ENCODE results near the gene RASA3.

RASA3 gene

GRCh38 chr13:113937527-113938180, 194.8 kb downstream of the RASA3 start:
- no peak for DNase-seq (ENCODE audit: low read depth)

GRCh38 chr13:113937073-113937472, 195.3 kb downstream of the RASA3 start:
- no peak overlapping the region for H3K4me3 ChIP-seq (ENCODE audit: low read depth, low read length)
- DNase-seq (ENCODE audit: low read depth) = no peak
- TF ChIP-seq CTCF (conservative IDR thresholded peaks at IDR 0.05; ENCODE audit: low read depth, low read length) = no peak

More at GRCh38 chr13:113937527-113938180, 194.8 kb downstream of the RASA3 start:
- no peak for TF ChIP-seq CTCF (conservative IDR thresholded peaks at IDR 0.05; ENCODE audit: low read depth, low read length)
- no peak overlapping the region for H3K4me3 ChIP-seq (ENCODE audit: low read depth, low read length)

- no peak for TF ChIP-seq CTCF (conservative IDR thresholded peaks at IDR 0.05; ENCODE audit: low read depth, low read length)
- no peak overlapping the region for H3K4me3 ChIP-seq (ENCODE audit: low read depth, low read length)
- DNase-seq (ENCODE audit: low read depth) = no peak
Measured at GRCh38 chr13:113936166-113936965, 196.1 kb downstream of the RASA3 start.

- DNase-seq (ENCODE audit: low read depth) = no peak
- TF ChIP-seq CTCF (conservative IDR thresholded peaks at IDR 0.05; ENCODE audit: low read depth, low read length) = peak; percentile 15
- no peak overlapping the region for H3K4me3 ChIP-seq (ENCODE audit: low read depth, low read length)
Measured at GRCh38 chr13:113935001-113935844, 197.2 kb downstream of the RASA3 start.

GRCh38 chr13:113934576-113934975, 197.8 kb downstream of the RASA3 start:
- no peak for TF ChIP-seq CTCF (conservative IDR thresholded peaks at IDR 0.05; ENCODE audit: low read depth, low read length)

GRCh38 chr13:113933901-113934300, 198.5 kb downstream of the RASA3 start:
- no peak for DNase-seq (ENCODE audit: low read depth)
- no peak overlapping the region for H3K4me3 ChIP-seq (ENCODE audit: low read depth, low read length)
- no peak for TF ChIP-seq CTCF (conservative IDR thresholded peaks at IDR 0.05; ENCODE audit: low read depth, low read length)

More at GRCh38 chr13:113934576-113934975, 197.8 kb downstream of the RASA3 start:
- DNase-seq (ENCODE audit: low read depth) = no peak
- no peak overlapping the region for H3K4me3 ChIP-seq (ENCODE audit: low read depth, low read length)

All from choroid plexus epithelial cell (primary cell).